Daoy (cell line): ENCODE results near the gene ABHD8. TPM values are rescaled to one million over a fixed set of nuclear protein-coding genes. Genes with fewer than 3 reads are reported as not detected.
A peak's percentile ranks its signal among the peaks of the same experiment; 100 is the strongest.

Experiments used
- DNase-seq: peaks from one replicate; pipeline ENCODE4 v3.0.0-alpha.2; 2015; ENCODE audit warnings: low read depth
- total RNA-seq: library from RNA; depleted of rRNA; stranded (reverse); fragments of >200 nt; shearing (Covaris generic); gene quantifications from 2 replicates; pipeline ENCODE4 v1.2.3, GENCODE V29; 2014

Gene ABHD8
- total RNA-seq, 1 experiment from 2014 or later = 7.6 TPM

- DNase-seq = no peak
These were observed 18.6 kb upstream of the ABHD8 start for GRCh38 chr19:17321655-17322489.

- no peak for DNase-seq
These were observed 17.2 kb upstream of the ABHD8 start for GRCh38 chr19:17320435-17320834.

- no peak for DNase-seq
These were observed 16.4 kb upstream of the ABHD8 start for GRCh38 chr19:17319473-17320238.

- DNase-seq = no peak
These were observed 15.7 kb upstream of the ABHD8 start for GRCh38 chr19:17318966-17319365.

- no peak for DNase-seq
These were observed 10.9 kb upstream of the ABHD8 start for GRCh38 chr19:17314007-17314593.

- no peak for DNase-seq
These were observed 9.2 kb upstream of the ABHD8 start for GRCh38 chr19:17312189-17313113.

GRCh38 chr19:17311455-17312188 lies 8.4 kb upstream of the ABHD8 start:
- DNase-seq = peak; percentile 91

- no peak for DNase-seq
These were observed 6.8 kb upstream of the ABHD8 start for GRCh38 chr19:17309965-17310461.

- DNase-seq = peak; percentile 100
These were observed 6.2 kb upstream of the ABHD8 start, which contains the start of gene DDA1 for GRCh38 chr19:17309198-17309964. Gene DDA1 (plus strand): TSS chr19:17309563. CDS start chr19:17309655, 92 bp downstream.

- DNase-seq = no peak
These were observed 4.7 kb upstream of the ABHD8 start for GRCh38 chr19:17307876-17308377.

GRCh38 chr19:17306285-17306714 lies 3.1 kb upstream of the ABHD8 start:
- no peak for DNase-seq

GRCh38 chr19:17305517-17306284 lies 2.5 kb upstream of the ABHD8 start, which contains the start of gene MRPL34:
Gene MRPL34 (plus strand): TSS chr19:17305872. CDS start chr19:17305893, 21 bp downstream.
- DNase-seq = peak; percentile 100

- DNase-seq = no peak
These were observed 1.9 kb upstream of the ABHD8 start for GRCh38 chr19:17305216-17305516.

- DNase-seq = no peak
These were observed 1.4 kb upstream of the ABHD8 start for GRCh38 chr19:17304386-17305215.

GRCh38 chr19:17303940-17304267 lies 679 bp upstream of the ABHD8 start:
- no peak for DNase-seq

GRCh38 chr19:17302391-17303166 lies 646 bp downstream of the ABHD8 start:
- DNase-seq = no peak

GRCh38 chr19:17300992-17301619 lies 2.1 kb downstream of the ABHD8 start:
- DNase-seq = no peak
